DOHH2 (cell line): ENCODE data around the gene CWC25.

Experiments used
- H3F3A ChIP-seq: fragments of 200-600 bp; sonication (generic), shearing (Covaris generic); 2 replicates; pipeline ENCODE4 v1.6.0; 2016; ENCODE audit warnings: antibody characterized with exemption, mild to moderate bottlenecking; ENCODE audit not compliant: control insufficient read depth, insufficient read depth
- H3K27ac ChIP-seq: fragments of 200-600 bp; sonication (generic); 2 replicates; pipeline ENCODE4 v1.5.1; 2014; ENCODE audit warnings: low read depth, mild to moderate bottlenecking, low read length, moderate library complexity
- H3K27me3 ChIP-seq: fragments of 200-600 bp; sonication (generic); 2 replicates; pipeline ENCODE4 v1.6.1; 2014; ENCODE audit warnings: mild to moderate bottlenecking, low read length, mixed read lengths; ENCODE audit not compliant: control insufficient read depth
- H3K36me3 ChIP-seq: fragments of 200-600 bp; sonication (generic); 2 replicates; pipeline ENCODE4 v1.6.1; 2014; ENCODE audit warnings: mild to moderate bottlenecking, low read length, moderate library complexity, mixed read lengths; ENCODE audit not compliant: control insufficient read depth
- H3K4me1 ChIP-seq: fragments of 200-600 bp; sonication (generic); 2 replicates; pipeline ENCODE4 v1.6.1; 2014; ENCODE audit warnings: mild to moderate bottlenecking, low read length, mixed read lengths; ENCODE audit not compliant: control insufficient read depth
- H3K4me2 ChIP-seq: fragments of 200-600 bp; sonication (generic); 2 replicates; pipeline ENCODE4 v1.6.0; 2014; ENCODE audit warnings: mild to moderate bottlenecking, low read length, moderate library complexity
- H3K4me3 ChIP-seq: fragments of 200-600 bp; sonication (generic); 2 replicates; pipeline ENCODE4 v1.5.1; 2014; ENCODE audit warnings: mild to moderate bottlenecking, low read length, mixed read lengths
- H3K79me2 ChIP-seq: fragments of 200-600 bp; sonication (generic); 2 replicates; pipeline ENCODE4 v1.6.1; 2014; ENCODE audit warnings: mild to moderate bottlenecking, low read length, mixed read lengths; ENCODE audit not compliant: control insufficient read depth
- H3K9me2 ChIP-seq: fragments of 200-600 bp; sonication (generic); replicated peaks from 2 replicates; pipeline ENCODE4 v1.6.1; 2014; ENCODE audit warnings: mild to moderate bottlenecking, low read length, mixed read lengths; ENCODE audit not compliant: control insufficient read depth
- H3K9me3 ChIP-seq: fragments of 200-600 bp; sonication (generic); 2 replicates; pipeline ENCODE4 v1.6.1; 2014; ENCODE audit warnings: antibody characterized with exemption, low read length, mixed read lengths; ENCODE audit not compliant: control insufficient read depth, insufficient read depth
- H4K20me1 ChIP-seq: fragments of 200-600 bp; sonication (generic); 2 replicates; pipeline ENCODE4 v1.6.0; 2014; ENCODE audit warnings: low read depth, mild to moderate bottlenecking, antibody characterized with exemption, low read length, moderate library complexity; ENCODE audit not compliant: control insufficient read depth, insufficient read depth
- CTCF ChIP-seq: fragments of 200-600 bp; sonication (generic); IDR thresholded peaks from one replicate; pipeline ENCODE4 v1.5.1; 2014; ENCODE audit warnings: antibody characterized with exemption, mild to moderate bottlenecking, low read depth, low read length; ENCODE audit not compliant: poor library complexity, severe bottlenecking
- EZH2phosphoT487 ChIP-seq: fragments of 200-600 bp; sonication (generic); IDR thresholded peaks from 2 replicates; pipeline ENCODE4 v1.6.1; 2017; ENCODE audit warnings: borderline replicate concordance, mild to moderate bottlenecking, antibody characterized with exemption, low read length, moderate library complexity, mixed read lengths

CWC25 gene

GRCh38 chr17:38797828-38798227, 27.3 kb downstream of the CWC25 start:
- 0 out of 2 replicates have a peak overlapping the region, but pooled peaks have one; percentile 60 for H3K27ac ChIP-seq
- H4K20me1 ChIP-seq, result no peaks in the 10 kb centered on the region
- H3K36me3 ChIP-seq, result peaks cover 42% of the 10 kb centered on the region
- no peaks in the 10 kb centered on the region for H3K9me2 ChIP-seq
- peaks cover 56% of the 10 kb centered on the region for H3K79me2 ChIP-seq
- no peaks in the 10 kb centered on the region for H3K27me3 ChIP-seq
- peaks cover 21% of the 10 kb centered on the region for H3K4me1 ChIP-seq
- H3K4me2 ChIP-seq, result peak overlapping the region; percentile 93
- peak overlapping the region; percentile 87 for H3K4me3 ChIP-seq
- TF ChIP-seq EZH2phosphoT487 (no peak), CTCF (no peak)
- no peaks in the 10 kb centered on the region for H3K9me3 ChIP-seq
- H3F3A ChIP-seq, result peaks cover 16% of the 10 kb centered on the region

GRCh38 chr17:38797158-38797490, 28.0 kb downstream of the CWC25 start:
- Histone ChIP-seq H3K9me3 (no peaks in the 10 kb centered on the region), H3K4me1 (peaks cover 21% of the 10 kb centered on the region), H4K20me1 (no peaks in the 10 kb centered on the region), H3K79me2 (peaks cover 63% of the 10 kb centered on the region), H3K36me3 (peaks cover 35% of the 10 kb centered on the region), H3K9me2 (no peaks in the 10 kb centered on the region), H3K27me3 (no peaks in the 10 kb centered on the region), H3F3A (peaks cover 14% of the 10 kb centered on the region), H3K27ac (no peak overlapping the region), H3K4me3 (peak overlapping the region; percentile 87), H3K4me2 (peak overlapping the region; percentile 93)
- no peak for TF ChIP-seq CTCF
- no peak for TF ChIP-seq EZH2phosphoT487

- no peaks in the 10 kb centered on the region for H3K27me3 ChIP-seq
- no peak overlapping the region for H3K4me2 ChIP-seq
- H3F3A ChIP-seq, result peaks cover 10% of the 10 kb centered on the region
- no peak for TF ChIP-seq EZH2phosphoT487
- no peak for TF ChIP-seq CTCF
- no peaks in the 10 kb centered on the region for H3K9me2 ChIP-seq
- no peaks in the 10 kb centered on the region for H3K9me3 ChIP-seq
- H3K27ac ChIP-seq, result no peak overlapping the region
- peaks cover 30% of the 10 kb centered on the region for H3K36me3 ChIP-seq
- peaks cover 21% of the 10 kb centered on the region for H3K4me1 ChIP-seq
- peak overlapping the region; percentile 87; the same call in 1 of the 2 replicates for H3K4me3 ChIP-seq
- no peaks in the 10 kb centered on the region for H4K20me1 ChIP-seq
- peaks cover 66% of the 10 kb centered on the region for H3K79me2 ChIP-seq
Measured at GRCh38 chr17:38796451-38797157, 28.5 kb downstream of the CWC25 start.
